Glomerular visceral epithelial cell (primary cell): ENCODE results near the gene HEXD.

Source experiments
- DNase-seq: peaks from one replicate; pipeline ENCODE4 v3.0.0-alpha.2; 2016; ENCODE audit errors: extremely low spot score

The HEXD gene

GRCh38 chr17:82489851-82490511 lies 71.8 kb downstream of the HEXD start:
- no peak for DNase-seq

GRCh38 chr17:82490512-82491195 lies 72.5 kb downstream of the HEXD start:
- no peak for DNase-seq

GRCh38 chr17:82491196-82491530 lies 73.0 kb downstream of the HEXD start:
- no peak for DNase-seq

GRCh38 chr17:82491533-82491932 lies 73.4 kb downstream of the HEXD start:
- no peak for DNase-seq
